Keratinocyte (primary cell): ENCODE measurements around the gene CNNM1. TPM values are rescaled to one million over a fixed set of nuclear protein-coding genes. Genes with fewer than 3 reads are reported as not detected.

Experiments used
- DNase-seq: peaks from one replicate; pipeline ENCODE4 v3.0.0-alpha.2; 2011; ENCODE audit warnings: low read depth, missing footprints, low spot score
- FAIRE-seq: peaks from 2 replicates; lab custom pipeline; 2011; peaks lifted over from hg19 to GRCh38; lab: Jason Lieb, UNC
- H2AFZ ChIP-seq: 2 replicates; pipeline ENCODE4 v1.6.0; 2012; ENCODE audit warnings: low read length, control low read depth, inconsistent platforms; ENCODE audit not compliant: control insufficient read depth
- H3K27ac ChIP-seq: 2 replicates; pipeline ENCODE4 v1.5.1; 2011; ENCODE audit warnings: low read length; ENCODE audit not compliant: control insufficient read depth, insufficient read depth
- H3K27me3 ChIP-seq: 3 replicates; pipeline ENCODE4 v1.6.0; 2011; ENCODE audit warnings: low read length; ENCODE audit not compliant: control insufficient read depth, insufficient read depth; ENCODE audit errors: extremely low read depth
- H3K36me3 ChIP-seq, 2 experiments: 2 replicates in 1 of 2; 3 replicates in 1 of 2; pipeline ENCODE4 v1.5.1; 2011; ENCODE audit warnings: low read length in 2 of 2, mild to moderate bottlenecking in 1 of 2; ENCODE audit not compliant: control insufficient read depth in 2 of 2, insufficient read depth in 2 of 2; ENCODE audit errors: extremely low read depth in 1 of 2
- H3K4me1 ChIP-seq: 3 replicates; pipeline ENCODE4 v1.5.1; 2011; ENCODE audit warnings: low read length; ENCODE audit not compliant: control insufficient read depth, insufficient read depth; ENCODE audit errors: extremely low read depth
- H3K4me2 ChIP-seq: 3 replicates; pipeline ENCODE4 v1.6.0; 2011; ENCODE audit warnings: low read depth, low read length; ENCODE audit not compliant: control insufficient read depth, insufficient read depth; ENCODE audit errors: extremely low read depth
- H3K4me3 ChIP-seq, 3 experiments: fragments of 200-600 bp in 1 of 3; sonication (generic) in 1 of 3; 2 replicates in 2 of 3; 3 replicates in 1 of 3; pipeline ENCODE4 v1.5.1; 2011 to 2016; ENCODE audit warnings: low read length in 3 of 3, mild to moderate bottlenecking in 3 of 3, control low read depth in 2 of 3, inconsistent platforms in 1 of 3, low read depth in 1 of 3, mixed read lengths in 1 of 3, mixed run types in 1 of 3, moderate library complexity in 1 of 3; ENCODE audit not compliant: control insufficient read depth in 2 of 3, insufficient read depth in 2 of 3; ENCODE audit errors: extremely low read depth in 1 of 3
- H3K79me2 ChIP-seq: 2 replicates; pipeline ENCODE4 v1.6.0; 2012; ENCODE audit warnings: low read length; ENCODE audit not compliant: control insufficient read depth, insufficient read depth
- H3K9ac ChIP-seq: 3 replicates; pipeline ENCODE4 v1.6.0; 2011; ENCODE audit warnings: low read length; ENCODE audit not compliant: control insufficient read depth, insufficient read depth; ENCODE audit errors: extremely low read depth
- H3K9me1 ChIP-seq: 3 replicates; pipeline ENCODE4 v1.6.0; 2011; ENCODE audit warnings: low read length; ENCODE audit not compliant: control insufficient read depth, insufficient read depth; ENCODE audit errors: extremely low read depth
- H3K9me3 ChIP-seq: 2 replicates; pipeline ENCODE4 v1.5.1; 2012; ENCODE audit warnings: low read depth, low read length; ENCODE audit not compliant: control insufficient read depth
- H4K20me1 ChIP-seq: 3 replicates; pipeline ENCODE4 v1.6.0; 2011; ENCODE audit warnings: low read length; ENCODE audit not compliant: control insufficient read depth, insufficient read depth; ENCODE audit errors: extremely low read depth
- CTCF ChIP-seq, 3 experiments: IDR thresholded peaks in 1 of 3; conservative IDR thresholded peaks in 1 of 3; optimal IDR thresholded peaks in 1 of 3; 2 replicates in 2 of 3; 3 replicates in 1 of 3; pipeline versions ENCODE3 to v1.5.1; 2011; ENCODE audit warnings: low read length in 3 of 3, mild to moderate bottlenecking in 3 of 3, moderate library complexity in 2 of 3, control low read depth in 1 of 3, inconsistent platforms in 1 of 3; ENCODE audit not compliant: insufficient read depth in 2 of 3; ENCODE audit errors: extremely low read depth in 1 of 3
- EZH2 ChIP-seq: IDR thresholded peaks from one replicate; pipeline ENCODE4 v1.6.1; 2012; ENCODE audit warnings: inconsistent platforms, mild to moderate bottlenecking, low read length, moderate library complexity
- dilution Hi-C: fragments of 300-500 bp; cut with MboI; formaldehyde crosslinking; loops from one replicate; pipeline ENCODE4 v1.7.0; 2020; ENCODE audit warnings: low sequenced_read_pairs; ENCODE audit not compliant: extremely low pct_ligation_motif_present
- polyA plus RNA-seq, 5 experiments: library from polyadenylated mRNA; depleted of rRNA in 3 of 5; stranded (reverse) in 3 of 5; stranded (forward) in 1 of 5; unstranded in 1 of 5; fragments of >200 nt; gene quantifications; 1 replicate in 1 of 5; 2 replicates in 3 of 5; 3 replicates in 1 of 5; pipeline versions ENCODE4 v1.2.1 to v1.2.3, GENCODE V29; 2011 to 2012; ENCODE audit warnings: missing spikeins in 2 of 5, low read depth in 1 of 5, low replicate concordance in 1 of 5

Gene CNNM1
- polyA plus RNA-seq, 1 donor (not counting 4 experiments of a cell fraction or from before 2014, with no cell fraction given): 0.83 TPM

GRCh38 chr10:99433378-99434020, 104.3 kb downstream of the CNNM1 start:
- Histone ChIP-seq H2AFZ (no peak overlapping the region), H3K4me2 (no peak overlapping the region), H3K4me1 (peaks cover 5% of the 10 kb centered on the region), H3K4me3 (no peak overlapping the region), H3K9me3 (no peaks in the 10 kb centered on the region), H3K27me3 (no peaks in the 10 kb centered on the region), H3K27ac (no peak overlapping the region), H3K36me3 (peaks cover 0 to 2% of the 10 kb centered on the region in 2 experiments), H3K9me1 (no peaks in the 10 kb centered on the region), H3K79me2 (peaks cover 30% of the 10 kb centered on the region), H4K20me1 (no peaks in the 10 kb centered on the region), H3K9ac (no peak overlapping the region)
- dilution Hi-C loops: loop anchor here (25.0 kb wide), 1 partner anchor 179 kb away; the partner anchor contains the start of gene SLC25A28
- DNase-seq (no peak), FAIRE-seq (no peak)
- TF ChIP-seq CTCF (optimal IDR thresholded peaks at IDR 0.05 in 1 of 3, IDR thresholded peaks at IDR 0.05 in 1 of 3, conservative IDR thresholded peaks at IDR 0.05 in 1 of 3; ENCODE audit: extremely low read depth in 1 of 3, insufficient read depth in 2 of 3, low read length in 3 of 3) (peak; percentile 30 to 34 (median 31)), EZH2 (no peak)

- Histone ChIP-seq H3K4me1 (no peaks in the 10 kb centered on the region), H3K4me3 (no peak overlapping the region), H3K27me3 (no peaks in the 10 kb centered on the region), H3K9me1 (no peaks in the 10 kb centered on the region), H2AFZ (no peak overlapping the region), H3K36me3 (peaks cover 0 to 2% of the 10 kb centered on the region in 2 experiments), H3K9me3 (no peaks in the 10 kb centered on the region), H4K20me1 (no peaks in the 10 kb centered on the region), H3K79me2 (peaks cover 10% of the 10 kb centered on the region), H3K27ac (no peak overlapping the region), H3K9ac (no peak overlapping the region), H3K4me2 (no peak overlapping the region)
- dilution Hi-C loops: loop anchor here (25.0 kb wide), 1 partner anchor 176 kb away; the partner anchor contains the start of gene SLC25A28
- DNase-seq (no peak), FAIRE-seq (no peak)
- TF ChIP-seq EZH2 (no peak), CTCF (optimal IDR thresholded peaks at IDR 0.05 in 1 of 3, IDR thresholded peaks at IDR 0.05 in 1 of 3, conservative IDR thresholded peaks at IDR 0.05 in 1 of 3; ENCODE audit: extremely low read depth in 1 of 3, insufficient read depth in 2 of 3, low read length in 3 of 3) (peak in 1 of 3 experiments; percentile 35)
Observed at GRCh38 chr10:99435986-99436638, 107.0 kb downstream of the CNNM1 start.
